Breast epithelium (tissue), 3 donors: Measurements from ENCODE around the gene CENPO.

Source experiments
- CTCF ChIP-seq, 3 donors: fragments of 450-650 bp; IDR thresholded peaks; one replicate each; pipeline ENCODE4 v1.5.1; 2016 to 2017; ENCODE audit warnings: antibody characterized with exemption in 3 of 3, mild to moderate bottlenecking in 3 of 3, moderate library complexity in 3 of 3
- POLR2A ChIP-seq: fragments of 450-650 bp; IDR thresholded peaks from one replicate; pipeline ENCODE4 v1.6.1; 2016; ENCODE audit warnings: antibody characterized with exemption, mild to moderate bottlenecking, moderate library complexity

- TF ChIP-seq CTCF (IDR thresholded peaks at IDR 0.05) = no peak
- TF ChIP-seq POLR2A = no peak
Observed at GRCh38 chr2:24813691-24814137, 20.5 kb downstream of the CENPO start.
